HG02759 (cell line): Measurements from ENCODE around the gene SULT2A1.
"Not testable (repeated sequence)": the region's sequence is repeated elsewhere in the genome, so short reads cannot be mapped to it uniquely, and the experiment has no call there.

Experiments
- ATAC-seq: cut with Tn5 transposase; IDR thresholded peaks from one replicate; pipeline ENCODE4 v1.9.1; 2021; ENCODE audit warnings: mild to moderate bottlenecking, moderate library complexity; ENCODE audit not compliant: unreplicated experiment

The SULT2A1 gene

DNA sequence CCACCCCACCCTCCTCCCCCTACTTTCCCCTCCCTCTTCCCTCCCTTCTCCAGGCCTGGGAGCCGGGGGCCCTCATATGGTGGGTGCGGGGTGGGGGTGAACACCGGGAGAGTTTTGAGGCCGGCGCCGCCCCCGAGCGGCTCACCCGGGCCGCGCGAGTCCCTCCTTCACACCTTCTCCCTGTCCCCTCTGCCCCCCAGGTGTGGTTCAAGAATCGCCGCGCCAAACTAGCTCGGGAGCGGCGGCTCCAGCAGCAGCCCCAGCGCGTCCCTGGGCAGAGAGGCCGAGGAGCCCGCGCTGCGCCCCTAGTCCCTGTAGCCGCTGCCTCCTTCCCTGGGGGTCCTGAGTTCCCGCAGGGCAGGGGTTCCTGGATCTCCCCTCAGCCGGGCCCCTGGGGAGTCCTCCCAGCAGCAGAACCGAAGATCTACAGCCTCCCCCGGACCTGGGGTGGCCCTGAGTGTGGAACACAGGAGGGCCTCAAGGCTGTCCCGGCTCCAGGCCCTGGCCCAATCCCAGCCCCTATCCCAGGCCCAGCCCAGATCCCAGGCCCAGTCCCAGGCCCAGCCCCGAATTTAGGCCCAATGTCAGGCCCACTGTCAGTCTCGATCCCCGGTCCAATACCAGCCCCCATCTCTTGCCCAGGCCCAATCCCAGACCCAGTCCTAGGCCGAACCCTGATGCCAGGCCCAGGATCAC lies 25.4 kb downstream of the SULT2A1 start:
- ATAC-seq = no peak

DNA sequence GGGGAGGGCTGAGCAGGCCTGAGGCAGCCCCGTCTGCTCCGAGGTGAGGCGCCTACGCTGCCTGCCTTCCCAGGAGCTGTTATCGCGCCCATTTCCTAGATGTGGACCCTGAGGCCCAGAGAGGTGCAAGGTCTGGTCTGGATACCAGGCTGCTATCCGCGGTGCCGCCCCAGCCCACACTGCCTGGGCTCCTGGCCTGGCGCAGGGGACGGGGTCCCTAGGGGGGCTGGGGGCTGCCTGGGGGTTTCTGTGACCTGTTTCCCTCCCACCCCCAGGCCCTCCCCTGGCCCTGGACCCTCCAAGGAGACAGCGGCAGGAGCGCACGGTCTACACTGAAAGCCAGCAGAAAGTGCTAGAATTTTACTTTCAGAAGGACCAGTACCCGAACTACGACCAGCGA lies 26.3 kb downstream of the SULT2A1 start:
- not testable (repeated sequence) for ATAC-seq

DNA sequence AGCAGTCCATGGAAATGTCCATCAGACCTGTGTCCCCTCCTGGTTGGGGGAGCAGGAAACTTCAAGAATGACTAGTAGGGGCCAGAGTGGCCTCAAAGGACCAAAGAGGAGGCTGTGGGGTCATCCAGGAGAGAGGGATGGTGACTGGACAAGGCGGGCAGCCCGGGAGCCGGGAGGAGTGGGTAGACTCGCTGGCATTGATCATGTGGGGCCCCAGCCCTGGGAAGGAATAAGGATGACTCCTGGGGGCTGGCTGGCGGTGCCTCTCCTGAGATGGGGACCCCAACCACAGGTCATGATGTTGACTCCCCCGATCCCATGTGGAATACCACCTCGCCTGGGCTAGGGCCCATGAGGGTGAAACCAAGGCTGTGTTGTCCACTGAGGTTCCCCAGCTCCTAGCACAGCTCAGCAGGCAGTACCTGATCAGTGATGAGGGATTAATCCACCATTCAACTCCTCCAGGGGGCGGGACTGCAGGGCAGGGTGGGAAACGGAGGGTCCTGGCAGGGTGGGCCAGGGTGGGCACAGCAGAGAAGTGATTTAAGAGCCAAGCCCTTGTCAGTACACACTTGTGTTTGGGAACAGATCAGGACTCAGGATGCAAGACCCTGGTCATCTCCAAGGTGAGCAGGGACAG lies 27.3 kb downstream of the SULT2A1 start, which contains the start of gene TPRX2:
TSS of gene TPRX2 (plus strand) at position 590 of the 640 bp plus-strand sequence. CDS start at position 602, 12 bp downstream.
- ATAC-seq = not testable (repeated sequence)

GRCh38 chr19:47858231-47858630 lies 27.9 kb downstream of the SULT2A1 start:
- not testable (repeated sequence) for ATAC-seq

- ATAC-seq = no peak
These were observed 31.7 kb downstream of the SULT2A1 start for GRCh38 chr19:47854459-47854858.

DNA sequence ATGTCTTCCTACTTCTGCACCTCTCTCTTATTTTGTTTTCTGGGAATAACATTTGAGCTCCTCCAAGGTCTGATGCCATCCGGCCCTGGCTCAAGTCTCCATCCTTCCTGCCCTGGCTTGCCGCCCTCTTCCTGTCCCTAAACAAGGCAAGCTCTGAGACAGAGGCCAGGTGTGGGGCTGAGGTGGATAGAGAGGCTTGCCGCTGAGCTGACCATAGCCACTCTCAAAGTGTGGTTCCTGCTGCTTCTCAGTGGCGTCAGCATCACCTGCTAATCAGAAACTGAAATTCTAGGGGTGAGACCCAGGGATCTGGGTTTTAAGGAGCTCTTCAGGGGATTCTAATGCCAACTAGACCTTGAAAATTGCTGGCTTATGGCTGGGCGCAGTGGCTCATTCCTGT lies 33.1 kb downstream of the SULT2A1 start:
- ATAC-seq = no peak

DNA sequence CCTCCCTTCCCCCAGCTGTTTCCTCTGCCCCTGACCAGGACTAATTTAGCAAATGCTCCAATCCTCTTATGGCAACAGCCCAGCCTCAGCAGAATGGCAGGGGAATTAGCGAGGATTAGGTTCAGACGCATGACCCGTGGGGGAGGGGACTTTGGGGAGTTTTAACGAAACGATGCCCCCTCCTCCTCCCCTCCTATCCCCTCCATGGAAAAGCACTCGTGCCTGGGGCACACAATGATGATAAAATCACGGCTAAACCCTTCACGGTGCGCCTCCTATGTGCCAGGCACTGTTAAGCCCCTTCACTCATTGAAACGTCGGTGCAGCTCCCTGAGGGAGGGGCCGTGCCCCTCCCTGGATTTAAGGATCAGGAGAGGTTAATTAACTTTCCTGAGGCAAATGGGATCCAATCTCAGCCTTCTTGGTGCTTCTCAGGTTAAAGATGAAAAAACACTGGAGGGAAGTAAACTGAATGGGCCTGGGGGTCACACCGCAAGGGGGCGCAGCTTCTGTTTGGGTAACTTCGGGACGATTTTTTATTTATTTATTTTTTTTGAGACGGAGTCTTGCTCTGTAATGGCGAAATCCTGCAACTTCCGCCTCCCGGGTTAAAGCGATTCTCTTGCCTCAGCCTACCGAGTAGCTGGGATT lies 37.2 kb downstream of the SULT2A1 start:
- no peak for ATAC-seq

GRCh38 chr19:47848425-47848822 lies 37.7 kb downstream of the SULT2A1 start:
- ATAC-seq = no peak

DNA sequence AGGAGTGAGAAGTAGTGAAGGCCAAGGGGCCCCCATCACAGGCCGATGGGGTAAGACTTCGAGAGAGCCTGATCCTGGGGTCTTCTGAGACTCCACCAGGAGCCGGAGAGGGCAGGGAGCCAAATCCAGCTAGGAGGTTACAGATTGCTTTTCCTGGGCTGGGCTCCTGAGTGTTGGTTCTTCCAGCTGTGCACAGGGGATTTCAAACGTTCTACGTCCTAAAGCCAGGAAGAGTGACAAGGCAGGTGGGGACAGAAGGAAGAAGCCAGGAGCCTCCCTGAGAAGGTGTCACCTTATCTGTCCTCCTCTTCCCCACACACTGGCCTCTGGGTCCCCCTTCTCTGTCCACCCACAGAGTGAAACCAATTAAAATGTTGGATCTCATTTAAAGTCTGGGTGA lies 43.2 kb downstream of the SULT2A1 start:
- no peak for ATAC-seq

- no peak for ATAC-seq
These were observed 46.2 kb downstream of the SULT2A1 start for GRCh38 chr19:47839913-47840312.

- no peak for ATAC-seq
These were observed 46.7 kb downstream of the SULT2A1 start for GRCh38 chr19:47839411-47839810.

- no peak for ATAC-seq
These were observed 50.1 kb downstream of the SULT2A1 start for GRCh38 chr19:47836038-47836437.

- ATAC-seq = no peak
These were observed 53.4 kb downstream of the SULT2A1 start for GRCh38 chr19:47832723-47833122.

DNA sequence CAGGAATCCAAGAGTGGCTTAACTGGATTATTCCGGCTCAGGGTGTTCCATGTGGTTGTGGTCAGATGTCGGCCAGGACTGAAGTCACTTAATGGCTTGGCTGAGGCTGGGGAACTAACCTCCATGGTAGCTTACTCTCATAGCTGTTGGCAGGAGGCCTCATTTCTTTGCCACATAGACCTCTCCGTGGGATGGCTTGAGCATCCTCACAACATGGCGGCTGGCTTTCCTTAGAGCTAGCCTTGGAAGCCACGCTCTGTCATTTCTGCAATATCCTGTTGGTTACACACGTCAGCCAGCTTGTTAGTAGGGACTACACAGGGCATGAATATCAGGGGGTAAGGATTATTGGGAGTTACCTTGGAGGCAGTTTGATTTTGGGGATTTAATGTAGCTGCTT lies 59.3 kb downstream of the SULT2A1 start:
- ATAC-seq = no peak

GRCh38 chr19:47824396-47824795 lies 61.7 kb downstream of the SULT2A1 start:
- ATAC-seq = no peak

DNA sequence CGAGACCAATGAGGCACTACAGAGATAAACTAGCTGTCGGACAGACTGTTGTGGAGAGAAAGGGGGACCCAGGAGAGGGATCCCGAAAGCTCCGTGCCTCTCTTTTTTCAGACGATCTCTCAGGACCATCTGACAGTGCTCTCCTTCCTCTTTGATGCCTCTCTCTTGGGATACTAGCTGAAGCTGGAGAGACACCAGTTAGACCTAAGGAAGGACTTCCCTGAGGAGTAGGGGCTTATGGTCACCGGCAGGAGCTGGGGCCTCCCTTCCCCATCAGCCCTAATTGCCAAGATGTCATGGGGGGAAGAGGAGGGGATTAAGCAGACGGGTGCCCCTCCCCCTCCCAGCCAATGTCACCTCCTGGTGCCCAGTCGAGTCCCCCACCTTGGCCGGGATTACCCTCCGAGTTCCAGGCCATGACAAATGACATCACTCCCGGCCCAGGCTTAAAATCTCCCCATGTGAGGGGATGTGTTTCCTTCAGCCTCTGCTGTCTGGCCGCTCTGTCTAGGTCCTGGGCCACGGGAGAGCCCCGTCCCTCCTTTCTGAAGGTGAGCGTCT lies 64.6 kb downstream of the SULT2A1 start, which contains the start of gene CRX:
TSS of gene CRX (plus strand) at position 478 of the 561 bp plus-strand sequence. CDS start 12,507 bp downstream, outside the sequence.
- no peak for ATAC-seq
